Spleen (tissue), 7 donors: Measurements from ENCODE around the gene GAB4.

Experiments
- POLR2AphosphoS5 ChIP-seq, 3 donors: sonication (generic); formaldehyde crosslinking; IDR thresholded peaks; one replicate each; pipeline ENCODE4 v1.5.1; 2017; ENCODE audit warnings: antibody characterized with exemption in 3 of 3
- TF ChIP-seq, protein P1 (sequence below), 11 experiments: fragments of 200-600 bp in 7 of 11; fragments of 450-650 bp in 4 of 11; sonication (generic) in 4 of 11; IDR thresholded peaks in 8 of 11; conservative IDR thresholded peaks in 3 of 11; 1 replicate in 7 of 11; 2 replicates in 4 of 11; pipeline versions ENCODE4 v1.4.0 to v1.8.0; 2016 to 2021; ENCODE audit warnings: antibody characterized with exemption in 11 of 11, inconsistent platforms in 4 of 11, mild to moderate bottlenecking in 1 of 11
- donor health status: DM: no; HTN: no; CAD: no; lungs with moderate emphysema.
- donor health status: DM: no; HTN: no; CAD: no.
- donor health status: DM: no; HTN: no; CAD: no.

DNA sequence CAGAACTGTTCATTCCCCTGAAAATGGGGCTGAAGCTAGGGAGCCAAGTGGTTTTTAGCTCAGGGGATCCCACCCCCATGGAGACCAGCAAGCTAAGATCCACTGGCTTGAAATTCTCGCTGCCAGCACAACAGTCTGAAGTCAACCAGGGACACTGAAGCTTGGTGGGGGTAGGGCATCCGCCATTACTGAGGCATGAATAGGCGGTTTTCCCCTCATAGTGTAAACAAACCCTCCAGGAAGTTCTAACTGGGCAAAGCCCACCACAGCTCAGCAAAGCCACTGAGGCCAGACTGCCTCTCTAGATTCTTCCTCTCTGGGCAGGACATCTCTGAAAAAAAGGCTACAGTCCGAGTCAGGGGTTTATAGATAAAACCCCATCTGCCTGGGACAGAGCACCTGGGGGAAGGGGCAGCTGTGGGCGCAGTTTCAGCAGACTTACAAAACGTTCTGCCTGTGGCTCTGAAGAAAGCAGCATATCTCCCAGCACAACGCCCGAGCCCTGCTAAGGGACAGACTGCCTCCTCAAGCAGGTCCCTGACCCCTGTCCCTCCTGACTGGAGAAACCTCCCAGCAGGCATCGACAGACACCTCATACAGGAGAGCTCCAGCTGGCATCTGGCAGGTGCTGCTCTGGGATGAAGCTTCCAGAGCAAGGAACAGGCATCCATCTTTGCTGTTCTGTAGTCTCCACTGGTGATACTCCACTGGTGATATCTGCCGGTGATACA, 32.7 kb downstream of the GAB4 start:
- TF ChIP-seq, protein P1, sequence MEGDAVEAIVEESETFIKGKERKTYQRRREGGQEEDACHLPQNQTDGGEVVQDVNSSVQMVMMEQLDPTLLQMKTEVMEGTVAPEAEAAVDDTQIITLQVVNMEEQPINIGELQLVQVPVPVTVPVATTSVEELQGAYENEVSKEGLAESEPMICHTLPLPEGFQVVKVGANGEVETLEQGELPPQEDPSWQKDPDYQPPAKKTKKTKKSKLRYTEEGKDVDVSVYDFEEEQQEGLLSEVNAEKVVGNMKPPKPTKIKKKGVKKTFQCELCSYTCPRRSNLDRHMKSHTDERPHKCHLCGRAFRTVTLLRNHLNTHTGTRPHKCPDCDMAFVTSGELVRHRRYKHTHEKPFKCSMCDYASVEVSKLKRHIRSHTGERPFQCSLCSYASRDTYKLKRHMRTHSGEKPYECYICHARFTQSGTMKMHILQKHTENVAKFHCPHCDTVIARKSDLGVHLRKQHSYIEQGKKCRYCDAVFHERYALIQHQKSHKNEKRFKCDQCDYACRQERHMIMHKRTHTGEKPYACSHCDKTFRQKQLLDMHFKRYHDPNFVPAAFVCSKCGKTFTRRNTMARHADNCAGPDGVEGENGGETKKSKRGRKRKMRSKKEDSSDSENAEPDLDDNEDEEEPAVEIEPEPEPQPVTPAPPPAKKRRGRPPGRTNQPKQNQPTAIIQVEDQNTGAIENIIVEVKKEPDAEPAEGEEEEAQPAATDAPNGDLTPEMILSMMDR (IDR thresholded peaks at IDR 0.05 in 8 of 11, conservative IDR thresholded peaks at IDR 0.05 in 3 of 11), result no peak
- TF ChIP-seq POLR2AphosphoS5 (IDR thresholded peaks at IDR 0.05), result no peak
